ENCODE results near the gene C19orf38. TPM values are rescaled to one million over a fixed set of nuclear protein-coding genes. Genes with fewer than 3 reads are reported as not detected.
"Not testable (repeated sequence)": the region's sequence is repeated elsewhere in the genome, so short reads cannot be mapped to it uniquely, and the experiment has no call there.

The C19orf38 gene
- total RNA-seq, 1 donor from 2014 or later, result 0.78 TPM

- no peak for DNase-seq (ENCODE audit: low spot score)
Measured at GRCh38 chr19:10852098-10852800, 4.0 kb downstream of the C19orf38 start.

DNA sequence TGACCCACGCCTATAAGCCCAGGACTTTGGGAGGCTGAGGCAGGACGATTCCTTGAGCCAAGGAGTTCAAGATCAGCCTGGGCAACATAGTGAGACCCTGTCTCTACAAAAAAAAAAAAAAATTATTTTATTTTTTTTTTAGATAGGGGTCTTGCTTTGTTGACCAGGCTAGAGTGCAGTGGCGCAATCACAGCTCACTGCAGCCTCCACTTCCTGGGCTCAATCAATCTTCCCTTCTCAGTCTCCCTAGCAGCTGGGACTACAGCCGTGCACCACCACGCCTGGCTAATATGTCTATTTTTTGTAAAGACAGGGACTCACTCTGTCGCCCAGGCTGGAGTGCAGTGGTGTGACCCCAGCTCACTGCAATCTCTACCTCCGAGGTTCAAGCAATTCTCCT, 4.7 kb downstream of the C19orf38 start:
- no peak for DNase-seq (ENCODE audit: low spot score)

DNA sequence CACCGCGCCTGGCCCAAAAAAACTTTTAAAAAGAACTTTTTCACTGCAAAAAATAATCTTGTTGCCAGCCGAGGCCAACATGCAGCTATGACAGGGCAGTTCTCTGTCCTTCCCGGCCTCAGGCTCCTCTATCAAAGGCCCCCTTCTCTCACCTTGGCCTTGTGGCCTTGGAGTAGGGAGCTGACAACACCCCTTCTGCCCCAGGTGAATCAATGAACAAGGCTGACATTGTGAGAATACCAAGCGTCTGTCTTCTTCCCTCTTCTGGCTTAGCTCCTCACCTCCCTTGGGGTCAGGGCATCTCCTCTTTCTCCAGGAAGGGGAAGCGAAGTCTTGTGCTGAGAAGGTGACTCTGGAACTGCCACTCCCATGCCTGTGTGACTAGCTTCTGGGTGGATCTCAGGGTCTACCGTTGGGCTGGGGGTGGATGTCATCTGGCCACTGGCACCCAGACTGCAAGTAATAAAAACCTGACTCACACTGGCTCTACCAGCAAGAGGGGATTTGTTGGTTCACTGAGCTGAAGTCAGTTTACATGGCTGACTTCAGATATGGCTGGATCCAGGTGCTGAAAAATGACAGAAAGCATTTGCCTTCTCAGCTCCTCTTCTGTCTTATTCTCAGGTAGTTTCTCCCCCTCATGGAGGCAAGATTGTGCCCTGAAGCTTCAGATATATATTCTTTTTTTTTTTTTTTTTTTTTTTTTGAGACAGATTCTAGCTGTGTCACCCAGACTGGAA, 6.3 kb downstream of the C19orf38 start:
- no peak for DNase-seq (ENCODE audit: low spot score)

DNA sequence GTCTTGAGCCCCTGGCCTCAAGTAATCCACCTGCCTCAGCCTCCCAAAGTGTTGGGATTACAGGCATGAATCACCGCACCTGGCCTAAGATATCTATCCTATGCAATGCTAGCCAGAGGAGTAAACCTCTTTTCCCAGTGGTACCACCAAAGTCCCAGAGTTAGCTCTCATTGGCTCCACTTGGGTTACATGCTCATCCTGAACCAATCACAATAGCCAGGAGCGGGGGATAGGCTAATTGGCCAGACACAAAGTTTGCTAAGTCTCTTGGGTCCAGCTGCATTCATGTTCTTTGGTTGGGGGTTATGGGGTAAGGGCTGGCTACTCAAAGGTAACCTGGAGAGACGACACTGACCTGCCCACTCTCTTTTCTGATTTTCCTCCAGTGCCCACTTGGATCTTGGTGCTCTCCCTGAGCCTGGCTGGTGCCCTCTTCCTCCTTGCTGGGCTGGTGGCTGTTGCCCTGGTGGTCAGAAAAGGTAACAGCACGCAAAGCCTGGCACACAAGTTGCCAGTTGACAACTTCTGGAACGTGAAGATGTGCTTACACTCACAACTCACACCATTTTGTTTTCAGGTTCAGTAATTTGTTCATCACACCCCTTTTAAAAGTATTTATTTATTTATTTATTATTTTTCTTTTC, 7.8 kb downstream of the C19orf38 start:
- DNase-seq (ENCODE audit: low spot score), result no peak

GRCh38 chr19:10856899-10857298, 8.7 kb downstream of the C19orf38 start:
- not testable (repeated sequence) for DNase-seq (ENCODE audit: low spot score)

GRCh38 chr19:10858204-10858828, 10.1 kb downstream of the C19orf38 start:
- DNase-seq (ENCODE audit: low spot score), result no peak

GRCh38 chr19:10861103-10861651, 13.0 kb downstream of the C19orf38 start:
- DNase-seq (ENCODE audit: low spot score), result no peak

DNA sequence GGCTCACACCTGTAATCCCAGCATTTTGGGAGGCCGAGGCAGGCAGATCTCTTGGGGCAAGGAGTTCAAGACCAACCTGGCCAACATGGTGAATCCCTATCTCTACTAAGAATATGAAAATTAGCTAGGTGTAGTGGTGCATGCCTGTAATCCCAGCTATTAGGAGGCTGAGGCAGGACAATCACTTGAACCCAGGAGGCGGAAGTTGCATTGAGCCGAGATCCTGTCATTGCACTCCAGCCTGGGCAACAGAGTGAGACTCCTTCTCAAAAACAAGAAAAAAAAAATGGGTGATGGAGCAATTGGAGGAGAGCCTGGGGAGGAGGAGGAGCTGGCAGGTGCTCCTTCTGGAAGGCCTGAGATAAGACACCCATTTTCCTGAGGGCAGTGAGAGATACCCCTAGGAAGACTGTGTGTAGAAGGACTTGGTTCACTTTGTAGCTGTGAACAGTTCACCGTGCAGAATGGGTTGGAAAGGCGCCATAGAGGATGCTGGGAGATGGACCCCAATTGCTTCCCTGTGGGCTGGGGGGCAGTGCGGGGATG, 14.4 kb downstream of the C19orf38 start:
- DNase-seq (ENCODE audit: low spot score), result no peak

DNA sequence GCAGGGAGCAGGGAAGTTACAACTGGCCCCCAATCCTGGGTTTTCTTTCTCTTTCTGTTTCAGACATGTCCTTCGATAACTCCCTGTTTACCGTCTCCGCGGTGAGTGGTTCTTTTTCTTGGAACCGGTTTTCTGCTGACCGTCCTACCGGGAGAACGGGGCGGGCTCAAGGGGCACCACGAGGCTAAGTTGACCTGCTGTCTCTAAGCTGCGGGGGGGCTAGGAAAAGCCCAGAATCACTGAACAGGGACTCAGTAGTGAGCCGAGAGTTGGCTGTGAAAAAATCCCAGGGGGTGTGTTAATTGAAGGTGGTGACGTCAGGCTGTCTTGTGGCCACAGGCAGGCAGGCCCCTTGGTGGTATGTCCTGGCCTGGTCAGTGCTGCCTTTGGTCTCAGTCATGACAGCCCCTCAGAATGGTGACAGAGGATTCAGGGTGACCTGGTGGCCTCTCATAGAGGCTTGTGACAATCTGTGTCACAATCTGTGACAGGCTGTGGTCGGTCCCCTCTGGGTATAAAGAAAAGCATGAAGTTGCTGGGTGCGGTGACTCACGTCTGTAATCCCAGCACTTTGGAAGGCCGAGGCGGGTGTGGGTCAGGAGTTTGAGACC, 15.0 kb downstream of the C19orf38 start:
- no peak for DNase-seq (ENCODE audit: low spot score)

GRCh38 chr19:10864538-10864899, 16.3 kb downstream of the C19orf38 start:
- DNase-seq (ENCODE audit: low spot score), result peak; percentile 85

DNA sequence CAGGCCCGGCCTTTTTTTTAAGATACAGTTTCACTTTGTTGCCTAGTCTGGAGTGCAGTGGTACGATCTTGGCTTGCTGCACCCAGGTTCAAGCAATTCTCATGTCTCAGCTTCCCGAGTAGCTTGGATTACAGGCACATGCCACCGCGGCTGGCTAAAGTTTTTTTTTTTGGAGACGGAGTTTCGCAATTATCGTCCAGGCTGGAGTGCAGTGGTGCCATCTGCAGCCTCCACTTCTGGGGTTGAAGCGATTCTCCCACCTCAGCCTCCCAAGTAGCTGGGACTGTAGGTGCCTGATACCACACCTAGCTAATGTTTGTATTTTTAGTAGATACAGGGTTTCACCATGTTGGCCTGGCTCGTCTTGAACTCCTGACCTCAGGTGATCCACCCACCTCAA, 18.3 kb downstream of the C19orf38 start:
- DNase-seq (ENCODE audit: low spot score), result no peak

DNA sequence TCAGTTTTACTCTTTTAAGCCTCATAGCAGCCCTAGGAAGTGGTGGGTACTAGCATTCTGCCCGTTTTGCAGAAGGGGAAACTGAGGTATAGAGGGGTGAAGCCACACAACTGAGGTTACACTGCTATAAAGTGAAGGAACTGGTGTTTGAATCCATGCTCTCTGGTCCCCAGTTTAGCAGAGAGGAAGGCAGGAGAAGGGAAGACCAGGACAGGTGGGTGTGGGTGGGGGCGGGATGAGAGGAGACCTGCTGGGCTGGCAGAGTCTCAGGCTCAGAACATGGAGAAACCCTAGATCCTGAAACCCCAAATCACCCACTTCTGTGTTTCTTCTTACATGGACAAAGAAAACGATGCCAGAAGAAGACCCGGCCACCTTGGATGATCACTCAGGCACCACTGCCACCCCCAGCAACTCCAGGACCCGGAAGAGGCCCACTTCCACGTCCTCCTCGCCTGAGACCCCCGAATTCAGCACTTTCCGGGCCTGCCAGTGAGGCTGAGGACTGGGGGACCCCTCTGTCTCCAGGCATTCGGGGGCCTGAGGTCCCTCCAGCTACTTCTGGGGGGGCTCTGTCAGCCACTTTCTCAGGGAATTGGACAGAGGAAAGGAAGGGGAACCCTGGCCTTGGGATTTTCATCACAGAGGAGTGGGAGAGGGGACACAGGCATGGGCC, 20.8 kb downstream of the C19orf38 start:
- no peak for DNase-seq (ENCODE audit: low spot score)

GRCh38 chr19:10869872-10870311, 21.7 kb downstream of the C19orf38 start:
- DNase-seq (ENCODE audit: low spot score), result not testable (repeated sequence)

- DNase-seq (ENCODE audit: low spot score), result no peak
Measured at GRCh38 chr19:10870501-10870954, 22.3 kb downstream of the C19orf38 start.

DNA sequence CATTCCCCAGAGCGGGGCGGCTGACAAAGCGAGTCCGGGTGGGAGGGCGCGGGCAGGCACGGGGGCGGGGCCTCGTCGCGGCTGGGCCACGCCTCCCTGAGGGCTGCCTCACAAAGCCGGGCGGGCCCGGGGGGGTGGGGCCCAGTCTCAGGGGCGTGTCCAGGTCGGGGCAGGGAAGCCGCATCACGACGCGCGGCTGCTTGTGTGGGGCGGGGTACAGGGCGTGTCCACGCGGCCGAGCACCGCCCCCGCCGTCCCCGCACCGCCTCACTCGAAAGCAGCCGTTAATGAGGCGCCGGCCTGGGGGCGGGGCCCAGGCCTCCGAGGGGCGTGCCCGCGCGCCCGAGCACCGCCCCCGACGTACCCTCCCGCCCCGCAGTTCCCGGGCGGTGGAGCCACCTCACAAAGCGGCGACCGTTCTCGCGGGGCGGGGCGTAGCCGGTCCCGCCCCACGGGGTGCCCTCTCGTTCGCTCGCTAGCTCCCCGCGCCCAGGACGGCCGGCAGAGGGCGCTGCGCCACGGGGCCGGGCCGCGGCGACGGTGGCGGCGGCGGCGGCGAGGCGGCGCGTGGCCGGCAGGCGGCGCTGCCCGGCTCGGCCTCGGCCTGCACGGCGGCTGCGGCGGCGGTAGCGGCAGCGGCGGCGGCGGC, 22.9 kb downstream of the C19orf38 start, which contains the start of gene CARM1:
CARM1 (plus strand) TSS at position 599 of the 649 bp plus-strand sequence. CDS start 150 bp downstream, outside the sequence.
- peak; percentile 99 for DNase-seq (ENCODE audit: low spot score)

DNA sequence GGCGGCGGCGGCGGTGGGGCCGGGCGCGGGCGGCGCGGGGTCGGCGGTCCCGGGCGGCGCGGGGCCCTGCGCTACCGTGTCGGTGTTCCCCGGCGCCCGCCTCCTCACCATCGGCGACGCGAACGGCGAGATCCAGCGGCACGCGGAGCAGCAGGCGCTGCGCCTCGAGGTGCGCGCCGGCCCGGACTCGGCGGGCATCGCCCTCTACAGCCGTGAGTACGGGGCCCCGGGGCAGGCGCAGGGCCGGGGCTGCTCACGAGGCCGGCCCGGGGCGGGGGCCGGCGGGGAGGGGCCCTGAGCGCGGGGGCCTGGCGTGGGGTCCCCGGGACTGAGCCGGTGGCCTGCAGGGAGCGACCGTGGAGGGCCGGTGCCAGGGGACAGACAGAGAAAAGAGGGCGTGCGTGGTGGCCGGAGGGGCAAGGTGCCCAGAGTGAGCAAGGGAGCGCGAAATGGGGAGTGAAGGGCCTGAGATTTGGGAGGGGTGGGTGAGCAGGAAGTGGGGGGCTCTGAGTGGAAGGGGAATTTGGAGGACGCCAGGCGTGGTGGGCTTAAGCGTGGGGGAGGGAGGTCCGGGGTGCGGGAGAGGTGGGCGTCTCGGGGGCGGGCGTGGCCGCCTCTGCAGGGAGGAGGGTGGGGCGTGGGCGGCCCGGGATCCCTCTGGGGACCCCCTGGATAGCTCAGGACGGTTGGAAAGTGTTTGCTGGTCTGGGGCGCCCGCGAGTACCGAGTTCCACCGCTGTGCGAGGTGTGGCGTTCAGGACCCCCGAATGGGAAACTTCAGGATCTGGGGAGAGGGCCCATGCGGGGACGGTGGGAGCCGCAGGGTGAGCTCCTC, 23.7 kb downstream of the C19orf38 start:
- no peak for DNase-seq (ENCODE audit: low spot score)

GRCh38 chr19:10872546-10873107, 24.4 kb downstream of the C19orf38 start:
- DNase-seq (ENCODE audit: low spot score), result no peak

GRCh38 chr19:10874024-10874423, 25.8 kb downstream of the C19orf38 start:
- DNase-seq (ENCODE audit: low spot score), result no peak

All from mucosa of gallbladder (tissue), 1 donor.